GM21447 (cell line): ENCODE measurements around the gene GLB1L2.
A peak's percentile ranks its signal among the peaks of the same experiment; 100 is the strongest.

Experiments
- ATAC-seq: cut with Tn5 transposase; IDR thresholded peaks from one replicate; pipeline ENCODE4 v1.9.1; 2021; ENCODE audit not compliant: unreplicated experiment

Gene GLB1L2

DNA sequence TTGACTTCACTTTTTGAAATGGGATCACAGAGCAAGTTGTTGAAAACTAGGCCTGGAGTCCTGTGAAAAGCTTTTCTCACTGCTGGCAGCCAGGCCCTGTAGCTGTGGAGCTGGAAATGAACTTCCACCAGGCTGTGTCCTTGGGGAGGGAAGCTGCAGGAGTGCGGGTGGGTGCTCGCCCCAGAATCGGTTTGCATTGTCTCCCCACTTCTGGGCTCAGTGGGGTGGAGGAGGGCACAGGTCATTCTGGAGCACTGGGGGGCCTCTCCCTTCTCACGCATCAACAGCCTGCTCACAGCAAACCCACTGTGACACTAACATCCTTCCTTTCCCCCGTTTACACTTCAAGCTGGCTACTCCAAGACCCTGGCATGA, 15.2 kb downstream of the GLB1L2 start:
- no peak for ATAC-seq

DNA sequence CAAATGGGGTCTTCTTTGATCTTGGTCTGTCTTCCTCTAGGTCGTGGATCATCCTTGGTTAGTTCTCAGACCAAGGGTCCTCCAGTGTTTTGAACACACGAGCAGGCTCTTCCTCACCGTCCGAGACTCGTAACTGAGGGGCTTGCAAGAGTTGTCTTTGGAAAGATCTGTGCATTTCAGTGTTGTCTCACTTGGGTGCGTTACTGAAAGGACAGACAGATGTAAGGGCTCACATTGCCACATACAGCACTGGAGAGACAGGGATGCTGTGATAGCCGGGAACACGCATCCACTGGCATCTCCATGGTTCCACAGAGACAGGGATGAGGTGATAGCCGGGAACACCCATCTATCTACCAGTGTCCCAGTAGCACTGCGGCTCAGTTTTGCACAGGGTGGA, 15.7 kb downstream of the GLB1L2 start:
- no peak for ATAC-seq

DNA sequence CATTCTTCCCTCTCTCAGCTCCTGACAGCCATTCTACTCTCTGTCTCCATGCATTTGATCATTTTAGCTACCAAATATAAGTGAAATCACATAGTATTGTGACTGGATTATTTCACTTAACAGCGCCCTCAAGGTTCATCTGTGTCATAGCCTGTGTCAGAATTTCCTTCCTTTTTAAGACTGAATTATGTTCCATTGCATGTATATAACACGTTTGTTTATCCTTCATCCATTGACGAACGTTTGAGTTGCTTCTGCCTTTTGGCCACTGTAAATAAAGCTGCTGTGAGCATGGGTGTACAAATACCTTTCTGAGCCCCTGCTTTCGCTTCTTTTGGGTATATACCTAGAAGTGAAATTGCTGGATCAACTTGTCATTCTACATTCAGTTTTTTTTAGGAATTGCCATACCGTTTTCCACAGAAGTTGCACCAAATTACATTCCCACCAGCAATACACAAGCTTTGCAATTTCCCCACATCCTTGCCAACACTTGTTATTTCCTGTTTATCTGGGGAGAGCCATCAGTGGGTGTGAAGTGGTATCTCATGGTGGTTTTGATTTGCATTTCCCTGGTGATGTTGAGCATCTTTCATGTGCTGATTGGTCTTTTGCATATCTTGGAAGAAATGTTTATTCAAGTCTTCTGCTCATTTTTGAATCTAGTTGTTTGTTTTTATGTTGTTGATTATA, 17.5 kb downstream of the GLB1L2 start:
- ATAC-seq = no peak

DNA sequence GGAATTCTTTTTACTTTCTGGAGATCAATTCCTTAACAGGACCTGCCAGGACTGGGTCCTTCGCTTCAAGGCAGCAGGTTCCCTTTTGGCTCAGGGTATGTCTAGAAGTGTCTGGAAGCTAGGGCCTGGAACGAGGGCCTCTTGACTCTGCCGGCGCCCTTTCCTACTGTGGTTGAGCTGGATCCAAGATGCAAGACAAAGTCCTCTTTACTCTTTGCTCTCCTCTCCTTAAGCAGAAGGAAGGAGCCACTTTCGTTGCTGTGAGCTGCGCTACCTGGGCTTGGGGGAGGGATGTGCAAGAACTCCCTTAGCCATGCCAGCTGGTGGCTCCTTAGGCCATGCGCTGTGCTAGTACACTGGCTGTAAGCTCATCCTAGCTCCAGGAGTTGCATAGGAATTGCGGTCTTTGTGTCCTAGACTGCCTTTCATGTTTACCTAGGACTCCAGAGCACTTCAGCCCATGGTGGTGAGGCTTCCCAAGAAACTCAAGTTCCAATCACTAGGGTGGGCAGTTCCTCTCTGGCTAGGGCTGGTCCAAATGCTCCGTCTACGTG, 18.1 kb downstream of the GLB1L2 start:
- no peak for ATAC-seq

DNA sequence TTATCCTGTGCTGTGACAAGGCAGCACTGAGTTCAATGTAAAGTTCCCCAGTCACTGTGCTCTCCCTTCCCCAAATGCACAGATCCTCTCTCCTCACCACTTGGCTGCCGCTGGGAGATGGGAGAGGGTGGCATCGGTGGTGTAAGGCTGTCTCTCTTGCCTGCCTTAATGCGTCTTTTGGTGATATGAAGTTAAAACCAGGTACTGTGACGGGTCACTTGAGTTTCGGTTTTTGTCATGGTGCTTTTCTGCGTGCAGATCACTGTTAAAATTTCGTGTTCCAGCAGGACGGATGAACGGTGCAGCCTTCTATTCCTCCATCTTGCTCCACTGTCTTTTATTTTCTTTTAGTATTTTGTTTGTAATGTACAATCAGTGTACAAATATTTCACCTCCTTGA, 18.6 kb downstream of the GLB1L2 start:
- ATAC-seq = no peak

DNA sequence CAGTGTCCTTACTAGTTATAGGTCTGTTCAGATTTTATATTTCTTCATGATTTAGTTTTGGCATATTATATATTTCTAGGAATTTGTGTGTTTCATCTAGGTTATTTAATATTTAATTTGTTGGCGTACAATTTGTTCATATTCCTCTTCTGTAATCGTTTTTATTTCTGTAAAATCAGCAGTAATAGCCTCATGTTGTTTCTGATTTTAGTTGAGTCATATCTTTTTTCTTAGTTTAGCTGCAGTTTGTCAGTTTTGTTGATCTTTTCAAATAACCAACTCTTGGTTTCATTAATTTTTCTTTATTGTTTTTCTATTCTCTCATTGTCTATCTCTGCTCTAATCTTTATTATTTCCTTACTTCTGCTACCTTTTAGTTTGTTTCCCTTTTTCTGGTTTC, 20.3 kb downstream of the GLB1L2 start:
- no peak for ATAC-seq

DNA sequence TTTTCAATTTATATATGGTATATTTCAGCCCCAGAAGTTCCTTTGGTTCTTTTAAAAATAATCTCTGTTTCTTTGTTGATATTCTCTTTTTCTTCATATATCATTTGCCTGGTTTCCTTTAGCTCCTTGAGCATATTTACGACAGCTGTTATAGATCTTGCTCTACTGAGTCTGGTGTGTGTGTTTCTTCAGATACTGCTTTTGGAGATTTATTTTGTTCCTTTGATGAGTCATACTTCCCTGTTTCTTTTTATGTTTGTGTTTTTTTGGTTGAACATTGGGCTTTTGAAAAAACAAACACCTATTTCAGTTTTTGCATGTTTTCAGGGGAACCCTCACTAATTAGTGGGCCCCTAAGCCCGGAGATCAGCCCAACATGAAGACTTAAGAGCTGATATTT, 23.3 kb downstream of the GLB1L2 start:
- ATAC-seq = no peak

DNA sequence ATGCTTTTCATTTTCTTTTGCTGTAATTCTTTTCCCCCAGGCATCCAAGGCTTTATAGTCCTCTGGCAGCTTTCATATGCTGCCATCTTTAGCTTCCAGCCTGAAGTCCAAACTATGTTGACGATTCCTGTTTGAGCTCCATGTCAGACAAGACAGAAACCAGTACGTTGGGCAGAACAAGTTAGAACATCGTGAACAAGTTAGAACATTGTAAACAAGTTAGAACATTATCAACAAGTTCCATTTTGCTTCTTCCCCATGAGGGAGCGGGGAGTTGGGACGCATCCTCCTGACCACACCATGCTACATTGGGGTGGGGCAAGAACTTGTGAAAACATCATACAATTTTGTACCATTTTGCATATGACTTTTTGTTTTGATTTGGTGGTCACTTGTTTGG, 23.9 kb downstream of the GLB1L2 start:
- ATAC-seq = no peak

DNA sequence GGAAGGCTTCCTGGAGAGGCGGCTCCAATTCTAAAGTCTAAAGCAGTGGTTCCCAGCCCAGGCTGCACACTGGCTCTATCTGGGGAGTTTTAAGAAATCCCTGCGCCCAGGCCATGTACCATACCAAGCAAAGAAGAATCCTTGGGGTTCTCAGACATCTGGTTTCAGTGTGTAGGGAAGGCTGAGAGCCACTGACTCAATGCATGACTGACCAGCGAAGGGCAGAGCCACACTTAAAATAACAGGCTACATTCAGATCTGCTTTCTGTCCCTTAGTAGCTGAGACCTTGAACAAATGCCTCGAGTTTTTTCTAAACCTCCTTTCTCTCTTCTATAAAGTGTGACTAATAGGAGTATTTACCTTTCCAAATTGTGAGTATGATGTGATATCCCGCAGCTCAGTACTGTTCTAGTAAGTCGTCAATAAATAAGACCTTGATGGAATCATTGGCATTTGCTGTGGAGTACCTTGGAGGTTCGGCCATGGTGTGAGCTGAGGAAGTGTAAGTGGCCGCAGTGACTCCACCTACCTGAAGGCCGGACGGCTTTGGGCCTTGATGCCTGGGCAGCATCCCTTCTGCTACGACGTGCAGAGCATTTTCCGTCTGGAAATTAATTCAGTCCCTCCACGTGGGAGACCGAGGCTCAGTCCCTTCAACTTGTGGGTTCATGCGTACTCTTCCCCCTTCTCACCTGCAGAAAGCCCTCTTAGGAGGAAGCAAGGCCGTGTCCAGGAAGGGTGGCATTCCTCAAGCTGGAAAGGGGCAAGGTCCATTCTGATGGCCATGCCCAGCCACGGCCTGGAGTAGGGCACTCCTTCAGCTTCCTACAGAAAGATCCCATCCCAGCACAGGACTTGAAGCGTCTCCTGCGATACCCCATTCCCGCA, 25.1 kb downstream of the GLB1L2 start:
- ATAC-seq = no peak

DNA sequence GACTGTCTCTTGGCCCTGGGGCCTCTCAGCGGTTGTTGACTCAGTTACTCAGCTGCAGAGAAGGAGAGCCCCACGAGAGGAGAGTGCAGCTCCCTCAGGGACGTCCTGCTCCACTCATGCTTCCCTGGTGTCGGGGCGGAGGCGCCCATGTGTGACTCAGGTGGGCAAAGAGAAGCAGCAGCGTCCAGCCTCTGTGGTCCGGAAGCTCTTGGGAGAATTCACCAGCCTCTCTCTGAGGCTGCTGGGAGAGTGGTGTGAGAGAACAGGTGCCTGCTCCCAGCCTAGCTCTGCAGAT, 25.7 kb downstream of the GLB1L2 start:
- ATAC-seq = no peak

DNA sequence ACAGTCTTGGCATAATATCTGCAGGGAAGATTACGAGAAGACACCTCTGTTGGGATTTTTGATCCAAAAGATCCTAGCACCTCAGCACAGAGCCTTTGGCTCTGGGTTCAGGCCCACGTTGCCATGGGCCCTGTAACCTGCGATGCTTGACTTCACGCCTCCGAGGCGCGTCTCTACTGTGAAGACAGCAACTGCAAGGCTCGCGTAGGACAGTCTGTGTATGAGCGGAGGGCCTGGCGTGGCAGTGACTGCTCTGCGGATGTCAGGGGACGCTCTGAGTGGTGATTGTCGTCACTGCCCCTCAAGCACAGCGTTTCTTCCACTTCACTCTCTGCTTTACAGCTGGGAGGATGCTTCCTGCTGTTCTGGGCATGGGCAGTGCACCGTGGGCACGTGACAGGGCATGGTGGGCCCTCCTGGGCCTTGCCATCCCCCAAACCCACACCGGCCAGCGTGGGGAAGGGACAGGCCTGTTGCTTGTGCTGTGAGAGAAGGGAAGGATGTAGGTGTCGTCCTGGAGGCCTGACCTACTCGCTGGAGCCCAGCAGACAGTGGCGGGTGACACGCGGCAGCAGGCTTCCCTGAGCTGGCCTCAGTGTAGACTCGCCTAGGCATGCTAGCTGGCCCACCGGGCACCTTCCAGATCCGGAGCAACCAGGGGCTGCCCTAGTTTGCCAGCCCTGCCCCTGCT, 26.5 kb downstream of the GLB1L2 start:
- ATAC-seq = no peak

DNA sequence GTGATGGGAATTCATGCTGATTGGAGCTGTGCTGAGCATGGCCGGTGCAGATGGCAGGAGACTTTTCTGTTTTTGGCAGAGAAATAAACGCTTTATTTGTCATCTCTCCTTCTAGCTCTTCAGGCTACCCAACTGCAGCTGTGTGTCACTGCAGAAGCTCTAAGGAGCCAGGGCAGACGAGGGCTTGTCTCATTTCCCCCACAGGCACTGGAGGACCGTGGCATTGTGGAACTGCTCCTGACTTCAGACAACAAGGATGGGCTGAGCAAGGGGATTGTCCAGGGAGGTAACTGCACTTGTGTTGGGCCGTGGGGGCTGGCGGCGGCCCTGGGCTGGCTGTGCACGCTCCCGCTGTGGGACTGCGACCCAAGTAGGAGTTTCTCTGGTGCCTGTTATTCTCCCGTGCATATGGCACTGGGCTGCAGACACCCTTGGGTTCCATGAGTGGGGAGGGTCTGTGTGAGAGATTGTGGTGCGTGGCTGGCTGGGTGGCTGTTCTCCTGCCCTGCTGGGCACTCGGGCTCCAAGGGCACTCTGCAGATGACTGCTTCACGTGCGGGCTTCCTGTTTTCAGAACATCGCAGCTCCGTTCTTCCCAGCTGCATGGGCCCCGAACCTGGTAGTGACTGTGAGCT, 27.2 kb downstream of the GLB1L2 start:
- no peak for ATAC-seq

DNA sequence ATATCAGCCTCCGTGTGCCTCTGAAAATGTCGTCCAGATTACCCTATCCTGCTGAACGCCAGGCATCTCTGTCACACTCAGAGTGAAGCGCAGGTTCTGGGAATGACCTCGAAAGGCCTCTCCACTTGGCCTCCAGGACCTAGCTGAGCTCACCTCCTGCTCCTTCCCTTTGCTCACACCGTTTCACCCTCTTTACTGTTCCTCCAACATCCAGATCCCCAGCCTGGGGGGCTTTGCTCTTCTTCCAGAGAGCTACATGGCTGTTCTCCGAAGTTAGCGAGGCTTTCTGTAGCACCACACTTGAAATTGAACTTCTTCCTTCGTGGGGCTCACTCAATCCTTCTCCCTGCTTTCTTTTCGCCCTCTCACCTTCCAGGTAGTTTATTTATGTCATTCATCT, 27.9 kb downstream of the GLB1L2 start:
- no peak for ATAC-seq

DNA sequence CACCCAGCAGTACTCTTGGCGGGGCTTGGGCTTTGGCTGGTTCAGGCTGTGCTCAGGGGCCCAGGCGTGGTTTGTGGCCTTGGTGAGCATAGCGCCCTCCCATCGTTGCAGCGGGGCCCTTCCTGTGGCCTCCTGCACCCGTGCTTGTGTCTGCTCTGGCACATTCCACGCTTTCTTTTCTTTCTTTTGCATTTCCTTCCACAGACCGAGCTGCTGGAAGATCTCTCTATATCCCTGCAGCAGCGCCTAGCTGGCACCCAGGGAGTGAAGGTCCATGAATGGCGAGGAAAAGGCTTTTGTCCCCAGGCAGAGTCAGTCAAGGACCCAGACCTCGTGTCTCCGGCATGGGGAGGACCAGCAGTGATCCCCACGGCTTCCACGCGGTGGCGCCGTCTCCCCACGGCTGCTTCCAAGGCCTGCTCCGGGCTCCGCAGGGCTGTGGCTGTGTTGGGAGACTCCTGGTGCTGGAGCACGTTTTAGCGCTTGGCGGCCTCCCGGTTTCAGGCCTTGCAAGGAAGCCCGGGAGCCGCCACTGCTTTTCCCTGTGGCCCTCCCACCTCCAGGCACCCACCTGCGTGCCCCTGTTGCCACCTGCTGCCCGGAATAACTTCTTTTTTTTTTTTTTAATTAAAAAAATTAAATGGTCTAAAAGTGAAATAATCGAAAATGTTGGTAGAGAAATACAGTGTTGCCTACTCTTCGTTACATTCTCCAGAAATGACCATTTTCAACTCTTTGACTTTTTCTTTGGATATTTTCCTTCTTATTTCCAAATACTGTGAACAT, 28.5 kb downstream of the GLB1L2 start:
- ATAC-seq = peak; percentile 75

DNA sequence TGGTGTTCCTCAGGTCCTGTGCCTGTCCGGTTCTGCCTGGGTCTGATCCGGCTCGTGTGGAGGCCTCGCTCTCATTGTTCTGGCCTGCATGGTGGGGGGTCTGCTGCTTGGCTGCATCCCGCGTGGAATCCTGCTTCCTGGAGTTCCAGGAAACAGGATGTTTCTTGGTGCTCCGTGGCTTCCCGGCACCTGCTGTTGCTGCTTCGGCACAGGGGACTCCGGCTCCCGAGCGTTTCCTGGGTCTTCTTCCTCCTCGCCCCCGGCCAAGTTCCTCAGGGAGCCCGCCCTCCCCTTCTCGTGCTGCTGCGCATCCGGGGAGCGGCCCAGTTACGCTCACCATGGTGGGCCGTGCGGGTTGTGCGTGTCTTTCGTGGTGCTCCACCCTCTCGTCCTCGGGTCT, 29.9 kb downstream of the GLB1L2 start:
- no peak for ATAC-seq

DNA sequence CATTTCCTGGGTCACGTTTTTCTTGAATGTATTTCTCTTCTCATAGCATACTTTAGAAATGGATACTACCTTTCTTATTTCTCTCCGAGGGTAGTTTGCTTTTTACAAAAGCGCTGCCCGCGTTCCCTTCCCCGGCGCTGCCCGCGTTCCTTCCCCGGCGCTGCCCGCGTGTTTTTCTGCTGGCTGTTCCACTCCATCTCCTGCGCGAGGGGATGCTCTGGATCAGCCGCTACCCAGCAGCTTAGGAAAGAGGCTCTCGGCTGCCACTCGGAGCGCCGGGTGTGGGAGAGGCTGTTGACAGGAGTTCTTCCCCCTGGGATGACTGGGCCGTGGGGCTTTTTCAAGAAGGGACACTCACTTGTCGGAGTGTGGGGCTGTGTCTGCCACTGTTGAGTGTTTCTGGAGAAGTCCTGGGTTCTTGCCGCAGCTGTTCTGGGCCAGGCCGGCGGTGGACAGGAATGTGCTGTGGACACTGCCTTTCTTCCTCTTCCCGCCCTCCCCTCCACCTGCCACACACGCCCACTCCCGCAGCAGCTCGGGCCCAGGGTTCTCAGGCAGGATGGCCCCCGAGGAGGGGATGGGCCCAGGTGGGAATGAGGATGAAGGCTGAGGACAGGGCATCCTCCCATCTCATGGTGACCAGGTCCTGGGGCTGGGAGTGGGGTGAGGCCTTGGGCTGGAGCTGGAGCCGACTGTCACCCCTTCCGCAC, 30.6 kb downstream of the GLB1L2 start:
- ATAC-seq = no peak

DNA sequence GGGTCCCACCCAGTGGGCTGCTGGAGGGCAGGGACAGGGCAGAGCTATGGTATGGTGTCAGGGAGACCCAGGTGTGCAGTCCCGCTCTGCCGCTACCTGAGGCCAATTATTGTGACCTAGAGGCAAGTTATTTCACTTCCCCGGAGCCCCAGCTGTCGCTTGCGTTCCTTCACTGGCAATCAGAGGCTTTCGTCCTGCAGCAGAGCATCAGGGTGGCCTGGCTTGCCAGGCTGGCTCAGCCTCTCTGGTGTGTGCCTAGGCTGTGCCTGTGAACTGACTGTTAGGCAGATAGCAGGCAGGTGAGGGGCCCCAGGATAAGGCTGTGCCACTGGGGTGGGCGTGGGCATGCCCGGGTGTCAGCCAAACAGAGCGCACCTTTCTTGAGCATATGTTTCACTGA, 31.4 kb downstream of the GLB1L2 start:
- no peak for ATAC-seq

DNA sequence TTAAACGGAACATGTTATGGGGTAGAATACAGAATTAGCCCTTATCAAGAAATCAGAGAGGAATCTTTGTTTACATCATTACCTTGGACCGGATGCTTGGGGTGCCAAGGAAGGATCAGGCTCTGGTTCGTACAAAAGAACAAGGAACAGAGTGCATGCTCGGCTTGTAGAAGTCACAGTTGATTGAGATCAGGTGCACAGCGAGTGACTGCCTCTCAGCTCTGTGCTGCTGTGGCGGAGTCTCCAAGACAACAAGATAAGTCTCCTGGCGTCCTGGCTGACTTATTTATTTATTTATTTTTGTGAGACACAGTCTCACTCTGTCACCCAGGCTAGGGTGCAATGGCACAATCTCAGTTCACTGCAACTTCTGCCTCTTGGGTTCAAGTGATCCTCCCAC, 31.8 kb downstream of the GLB1L2 start:
- ATAC-seq = no peak

DNA sequence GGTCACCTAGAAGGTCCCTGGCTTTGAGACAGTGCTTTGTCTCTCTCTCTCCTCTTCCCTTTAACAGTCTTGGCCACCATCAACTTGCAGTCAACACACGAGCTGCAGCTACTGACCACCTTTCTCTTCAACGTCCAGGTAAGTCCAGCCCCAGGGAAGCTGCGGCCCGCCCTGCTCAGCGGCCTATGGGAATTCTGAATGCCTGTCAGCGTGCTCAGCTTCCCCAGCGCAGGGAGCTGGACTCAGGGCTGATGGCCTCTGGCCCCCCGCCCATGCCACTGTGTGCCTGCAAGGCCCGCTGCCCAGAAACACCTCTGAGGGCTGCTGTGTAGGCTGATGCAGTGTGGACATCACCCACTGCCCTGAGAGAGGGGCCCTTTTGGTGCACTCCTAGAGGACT, 32.5 kb downstream of the GLB1L2 start:
- no peak for ATAC-seq
